ENCODE results near the gene CYTH1. TPM values are rescaled to one million over a fixed set of nuclear protein-coding genes. Genes with fewer than 3 reads are reported as not detected.

The CYTH1 gene
- total RNA-seq, 1 experiment from 2014 or later = 29.6 TPM

- no peaks in the 10 kb centered on the region for H3K4me1 Mint-ChIP-seq (ENCODE audit: low read depth, unreplicated experiment)
- Histone ChIP-seq H3K9me3 (peaks cover 8% of the 10 kb centered on the region), H3K4me1 (peaks cover 5% of the 10 kb centered on the region; the same call in 1 of the 2 replicates), H3K27me3 (replicated peaks; ENCODE audit: control insufficient read depth, insufficient read depth, low read length) (no peaks in the 10 kb centered on the region), H3K4me3 (ENCODE audit: low read depth, low read length) (no peak overlapping the region), H3K36me3 (ENCODE audit: control insufficient read depth, insufficient read depth, low read length) (no peaks in the 10 kb centered on the region)
- H3K4me3 Mint-ChIP-seq (ENCODE audit: unreplicated experiment) = peak overlapping the region; percentile 27
- no TSS peak for BruUV-seq (replicated peaks)
- H3K27ac Mint-ChIP-seq (ENCODE audit: unreplicated experiment) = no peak overlapping the region
- POLR2A ChIA-PET = interaction anchor here (1.3 kb wide), 1 partner anchor 20 kb away, joined by 3 read pairs; no protein-coding TSS in a partner anchor
- CTCF ChIA-PET = no interaction called here
- TF ChIP-seq, protein P1, sequence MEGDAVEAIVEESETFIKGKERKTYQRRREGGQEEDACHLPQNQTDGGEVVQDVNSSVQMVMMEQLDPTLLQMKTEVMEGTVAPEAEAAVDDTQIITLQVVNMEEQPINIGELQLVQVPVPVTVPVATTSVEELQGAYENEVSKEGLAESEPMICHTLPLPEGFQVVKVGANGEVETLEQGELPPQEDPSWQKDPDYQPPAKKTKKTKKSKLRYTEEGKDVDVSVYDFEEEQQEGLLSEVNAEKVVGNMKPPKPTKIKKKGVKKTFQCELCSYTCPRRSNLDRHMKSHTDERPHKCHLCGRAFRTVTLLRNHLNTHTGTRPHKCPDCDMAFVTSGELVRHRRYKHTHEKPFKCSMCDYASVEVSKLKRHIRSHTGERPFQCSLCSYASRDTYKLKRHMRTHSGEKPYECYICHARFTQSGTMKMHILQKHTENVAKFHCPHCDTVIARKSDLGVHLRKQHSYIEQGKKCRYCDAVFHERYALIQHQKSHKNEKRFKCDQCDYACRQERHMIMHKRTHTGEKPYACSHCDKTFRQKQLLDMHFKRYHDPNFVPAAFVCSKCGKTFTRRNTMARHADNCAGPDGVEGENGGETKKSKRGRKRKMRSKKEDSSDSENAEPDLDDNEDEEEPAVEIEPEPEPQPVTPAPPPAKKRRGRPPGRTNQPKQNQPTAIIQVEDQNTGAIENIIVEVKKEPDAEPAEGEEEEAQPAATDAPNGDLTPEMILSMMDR (IDR thresholded peaks at IDR 0.05; ENCODE audit: insufficient read depth in 1 of 2, low read depth in 1 of 2, low read length in 1 of 2, severe bottlenecking in 1 of 2, unreplicated experiment in 1 of 2) = no peak
- H3K27me3 Mint-ChIP-seq (ENCODE audit: insufficient read depth, unreplicated experiment) = no peaks in the 10 kb centered on the region
- DNase-seq = no peak
- H3K36me3 Mint-ChIP-seq (ENCODE audit: insufficient read depth, unreplicated experiment) = no peaks in the 10 kb centered on the region
- H3K9me3 Mint-ChIP-seq (ENCODE audit: unreplicated experiment) = no peaks in the 10 kb centered on the region
- intact Hi-C loops (cut with micrococcal nuclease; ENCODE audit: unreplicated experiment) = no loop called here
These were observed 136.4 kb downstream of the CYTH1 start for GRCh38 chr17:78645421-78646295.

- H3K4me1 Mint-ChIP-seq (ENCODE audit: low read depth, unreplicated experiment) = no peaks in the 10 kb centered on the region
- H3K9me3 Mint-ChIP-seq (ENCODE audit: unreplicated experiment) = no peaks in the 10 kb centered on the region
- no peaks in the 10 kb centered on the region for H3K36me3 Mint-ChIP-seq (ENCODE audit: insufficient read depth, unreplicated experiment)
- H3K4me3 Mint-ChIP-seq (ENCODE audit: unreplicated experiment) = no peak overlapping the region
- ChIA-PET POLR2A (interaction anchor here (1.3 kb wide), 1 partner anchor 21 kb away, joined by 3 read pairs; no protein-coding TSS in a partner anchor), CTCF (no interaction called here)
- H3K36me3 ChIP-seq (ENCODE audit: control insufficient read depth, insufficient read depth, low read length) = no peaks in the 10 kb centered on the region
- BruUV-seq (replicated peaks) = no TSS peak
- DNase-seq = no peak
- TF ChIP-seq, protein P1 (IDR thresholded peaks at IDR 0.05; ENCODE audit: insufficient read depth in 1 of 2, low read depth in 1 of 2, low read length in 1 of 2, severe bottlenecking in 1 of 2, unreplicated experiment in 1 of 2) = no peak
- H3K4me3 ChIP-seq (ENCODE audit: low read depth, low read length) = no peak overlapping the region
- no peak overlapping the region for H3K27ac Mint-ChIP-seq (ENCODE audit: unreplicated experiment)
- no peaks in the 10 kb centered on the region for H3K27me3 Mint-ChIP-seq (ENCODE audit: insufficient read depth, unreplicated experiment)
- peaks cover 8% of the 10 kb centered on the region for H3K9me3 ChIP-seq
- no peaks in the 10 kb centered on the region for H3K27me3 ChIP-seq (replicated peaks; ENCODE audit: control insufficient read depth, insufficient read depth, low read length)
- no peaks in the 10 kb centered on the region; the same call in 1 of the 2 replicates for H3K4me1 ChIP-seq
- intact Hi-C loops (cut with micrococcal nuclease; ENCODE audit: unreplicated experiment) = no loop called here
These were observed 137.1 kb downstream of the CYTH1 start for GRCh38 chr17:78644931-78645351.

GRCh38 chr17:78644224-78644623 is 137.8 kb downstream of the CYTH1 start:
- H3K27me3 Mint-ChIP-seq (ENCODE audit: insufficient read depth, unreplicated experiment) = no peaks in the 10 kb centered on the region
- ChIA-PET POLR2A (interaction anchor here (1.3 kb wide), 1 partner anchor 22 kb away, joined by 3 read pairs; no protein-coding TSS in a partner anchor), CTCF (no interaction called here)

More at GRCh38 chr17:78644224-78644623, 137.8 kb downstream of the CYTH1 start:
- Histone ChIP-seq H3K36me3 (ENCODE audit: control insufficient read depth, insufficient read depth, low read length) (no peaks in the 10 kb centered on the region), H3K9me3 (peaks cover 6% of the 10 kb centered on the region), H3K27me3 (replicated peaks; ENCODE audit: control insufficient read depth, insufficient read depth, low read length) (no peaks in the 10 kb centered on the region), H3K4me3 (ENCODE audit: low read depth, low read length) (no peak overlapping the region), H3K4me1 (no peaks in the 10 kb centered on the region)
- H3K27ac Mint-ChIP-seq (ENCODE audit: unreplicated experiment) = no peak overlapping the region
- TF ChIP-seq, protein P1 (IDR thresholded peaks at IDR 0.05; ENCODE audit: insufficient read depth in 1 of 2, low read depth in 1 of 2, low read length in 1 of 2, severe bottlenecking in 1 of 2, unreplicated experiment in 1 of 2) = no peak
- H3K4me3 Mint-ChIP-seq (ENCODE audit: unreplicated experiment) = no peak overlapping the region
- no TSS peak for BruUV-seq (replicated peaks)
- H3K36me3 Mint-ChIP-seq (ENCODE audit: insufficient read depth, unreplicated experiment) = no peaks in the 10 kb centered on the region
- no peaks in the 10 kb centered on the region for H3K4me1 Mint-ChIP-seq (ENCODE audit: low read depth, unreplicated experiment)
- intact Hi-C loops (cut with micrococcal nuclease; ENCODE audit: unreplicated experiment) = no loop called here
- DNase-seq = no peak
- H3K9me3 Mint-ChIP-seq (ENCODE audit: unreplicated experiment) = no peaks in the 10 kb centered on the region
